Measurements from ENCODE around the gene GAB2.
"Not testable (repeated sequence)": the region's sequence is repeated elsewhere in the genome, so short reads cannot be mapped to it uniquely, and the experiment has no call there.

GAB2 gene

GRCh38 chr11:78363024-78363619 lies 54.5 kb downstream of the GAB2 start:
- Histone ChIP-seq H3K4me2 (ENCODE audit: low read length) (no peak overlapping the region), H3K27ac (ENCODE audit: low read depth, low read length, poor library complexity, severe bottlenecking) (no peak overlapping the region)

GRCh38 chr11:78361228-78361627 lies 56.4 kb downstream of the GAB2 start:
- H3F3A ChIP-seq (ENCODE audit: insufficient read depth, low read length) = no peaks in the 10 kb centered on the region
- no peaks in the 10 kb centered on the region for H3K36me3 ChIP-seq (ENCODE audit: insufficient read depth, low read length)
- no peak overlapping the region for H2AFZ ChIP-seq (ENCODE audit: low read length)
- H3K27me3 ChIP-seq (ENCODE audit: insufficient read depth, low read length) = no peaks in the 10 kb centered on the region
- no peaks in the 10 kb centered on the region for H4K20me1 ChIP-seq (ENCODE audit: insufficient read depth, low read length)
- TF ChIP-seq CTCF (IDR thresholded peaks at IDR 0.05; ENCODE audit: low read length) (no peak), EZH2 (IDR thresholded peaks at IDR 0.05; ENCODE audit: borderline replicate concordance, low read length) (no peak)
- no peaks in the 10 kb centered on the region for H3K79me2 ChIP-seq (ENCODE audit: insufficient read depth, low read length)
- H3K9me2 ChIP-seq (ENCODE audit: low read depth, low read length) = no peaks in the 10 kb centered on the region
- no peak overlapping the region for H3K4me2 ChIP-seq (ENCODE audit: low read length)
- no peaks in the 10 kb centered on the region for H3K9me3 ChIP-seq (ENCODE audit: low read length)
- H3K27ac ChIP-seq (ENCODE audit: low read depth, low read length, poor library complexity, severe bottlenecking) = no peak overlapping the region
- no peaks in the 10 kb centered on the region for H3K4me1 ChIP-seq (ENCODE audit: insufficient read depth, low read length, severe bottlenecking)
- no peak overlapping the region for H3K4me3 ChIP-seq (ENCODE audit: low read depth, low read length, poor library complexity, severe bottlenecking)
- H3K9ac ChIP-seq (ENCODE audit: low read length) = no peak overlapping the region

More at GRCh38 chr11:78363024-78363619, 54.5 kb downstream of the GAB2 start:
- Histone ChIP-seq H3K79me2 (ENCODE audit: insufficient read depth, low read length) (no peaks in the 10 kb centered on the region), H3K27me3 (ENCODE audit: insufficient read depth, low read length) (no peaks in the 10 kb centered on the region), H3K9me3 (ENCODE audit: low read length) (no peaks in the 10 kb centered on the region), H3K4me3 (ENCODE audit: low read depth, low read length, poor library complexity, severe bottlenecking) (no peak overlapping the region), H4K20me1 (ENCODE audit: insufficient read depth, low read length) (no peaks in the 10 kb centered on the region), H3K4me1 (ENCODE audit: insufficient read depth, low read length, severe bottlenecking) (no peaks in the 10 kb centered on the region), H3K36me3 (ENCODE audit: insufficient read depth, low read length) (no peaks in the 10 kb centered on the region), H3K9ac (ENCODE audit: low read length) (no peak overlapping the region), H2AFZ (ENCODE audit: low read length) (no peak overlapping the region), H3F3A (ENCODE audit: insufficient read depth, low read length) (no peaks in the 10 kb centered on the region), H3K9me2 (ENCODE audit: low read depth, low read length) (no peaks in the 10 kb centered on the region)
- TF ChIP-seq CTCF (IDR thresholded peaks at IDR 0.05; ENCODE audit: low read length) (no peak), EZH2 (IDR thresholded peaks at IDR 0.05; ENCODE audit: borderline replicate concordance, low read length) (no peak)

- H3K4me3 ChIP-seq (ENCODE audit: low read depth, low read length, poor library complexity, severe bottlenecking) = no peak overlapping the region
- H3K79me2 ChIP-seq (ENCODE audit: insufficient read depth, low read length) = no peaks in the 10 kb centered on the region
- no peak overlapping the region for H3K9ac ChIP-seq (ENCODE audit: low read length)
- no peaks in the 10 kb centered on the region for H3K36me3 ChIP-seq (ENCODE audit: insufficient read depth, low read length)
- no peaks in the 10 kb centered on the region for H3K9me2 ChIP-seq (ENCODE audit: low read depth, low read length)
- no peaks in the 10 kb centered on the region for H3K4me1 ChIP-seq (ENCODE audit: insufficient read depth, low read length, severe bottlenecking)
- no peak overlapping the region for H3K4me2 ChIP-seq (ENCODE audit: low read length)
- H4K20me1 ChIP-seq (ENCODE audit: insufficient read depth, low read length) = no peaks in the 10 kb centered on the region
- TF ChIP-seq CTCF (IDR thresholded peaks at IDR 0.05; ENCODE audit: low read length) (no peak), EZH2 (IDR thresholded peaks at IDR 0.05; ENCODE audit: borderline replicate concordance, low read length) (no peak)
- no peaks in the 10 kb centered on the region for H3K27me3 ChIP-seq (ENCODE audit: insufficient read depth, low read length)
- H3K9me3 ChIP-seq (ENCODE audit: low read length) = no peaks in the 10 kb centered on the region
- H2AFZ ChIP-seq (ENCODE audit: low read length) = no peak overlapping the region
- H3F3A ChIP-seq (ENCODE audit: insufficient read depth, low read length) = no peaks in the 10 kb centered on the region
- H3K27ac ChIP-seq (ENCODE audit: low read depth, low read length, poor library complexity, severe bottlenecking) = no peak overlapping the region
These were observed 57.7 kb downstream of the GAB2 start for GRCh38 chr11:78359921-78360320.

- not testable (repeated sequence) for H3K36me3 ChIP-seq (ENCODE audit: insufficient read depth, low read length); H3K27ac ChIP-seq (ENCODE audit: low read depth, low read length, poor library complexity, severe bottlenecking); H3K4me3 ChIP-seq (ENCODE audit: low read depth, low read length, poor library complexity, severe bottlenecking); H3K9me2 ChIP-seq (ENCODE audit: low read depth, low read length); H3K9ac ChIP-seq (ENCODE audit: low read length); H3K9me3 ChIP-seq (ENCODE audit: low read length); H2AFZ ChIP-seq (ENCODE audit: low read length); H3K79me2 ChIP-seq (ENCODE audit: insufficient read depth, low read length); H3K4me2 ChIP-seq (ENCODE audit: low read length); H4K20me1 ChIP-seq (ENCODE audit: insufficient read depth, low read length); H3K27me3 ChIP-seq (ENCODE audit: insufficient read depth, low read length); H3F3A ChIP-seq (ENCODE audit: insufficient read depth, low read length); H3K4me1 ChIP-seq (ENCODE audit: insufficient read depth, low read length, severe bottlenecking)
These were observed 59.7 kb downstream of the GAB2 start for GRCh38 chr11:78357924-78358323.

- H3K9ac ChIP-seq (ENCODE audit: low read length); H4K20me1 ChIP-seq (ENCODE audit: insufficient read depth, low read length); H3K4me2 ChIP-seq (ENCODE audit: low read length); H3F3A ChIP-seq (ENCODE audit: insufficient read depth, low read length); H2AFZ ChIP-seq (ENCODE audit: low read length); H3K27ac ChIP-seq (ENCODE audit: low read depth, low read length, poor library complexity, severe bottlenecking); H3K36me3 ChIP-seq (ENCODE audit: insufficient read depth, low read length); H3K4me1 ChIP-seq (ENCODE audit: insufficient read depth, low read length, severe bottlenecking); H3K9me3 ChIP-seq (ENCODE audit: low read length); H3K9me2 ChIP-seq (ENCODE audit: low read depth, low read length); H3K79me2 ChIP-seq (ENCODE audit: insufficient read depth, low read length); H3K27me3 ChIP-seq (ENCODE audit: insufficient read depth, low read length); H3K4me3 ChIP-seq (ENCODE audit: low read depth, low read length, poor library complexity, severe bottlenecking): not testable (repeated sequence)
These were observed 60.2 kb downstream of the GAB2 start for GRCh38 chr11:78357425-78357824.
